VCaP (cell line): ENCODE data around the gene SPATA31A5.
"Not testable (repeated sequence)": the region's sequence is repeated elsewhere in the genome, so short reads cannot be mapped to it uniquely, and the experiment has no call there.

ENCODE experiments used
- H3K27ac ChIP-seq: fragments of 450-650 bp; 2 replicates; pipeline ENCODE4 v1.5.1; 2017

Gene SPATA31A5

GRCh38 chr9:60914107-60914506 is at the start of gene SPATA31A5:
Gene SPATA31A5, plus strand, starts transcription at chr9:60914407. Its CDS starts 29 bp downstream, at chr9:60914436.
- not testable (repeated sequence) for H3K27ac ChIP-seq

GRCh38 chr9:60962990-60963350 is 48.8 kb downstream of the SPATA31A5 start:
- not testable (repeated sequence) for H3K27ac ChIP-seq

- H3K27ac ChIP-seq = not testable (repeated sequence)
Observed at GRCh38 chr9:60966382-60966781, 52.2 kb downstream of the SPATA31A5 start.
